IMR-90 (cell line): Measurements from ENCODE around the gene DACT2. TPM values are rescaled to one million over a fixed set of nuclear protein-coding genes. Genes with fewer than 3 reads are reported as not detected.

Experiments
- ATAC-seq: fragments of 200-7000 bp; cut with Tn5 transposase; 2 replicates; pipeline ENCODE4 v1.9.1; 2020; ENCODE audit warnings: low read depth, mild to moderate bottlenecking, moderate library complexity
- BruUV-seq: library from RNA; stranded (reverse); fragments of 400-500 nt; replicated peaks from 2 replicates; lab custom pipeline; 2021; lab: Mats Ljungman, UMichigan
- CTCF ChIA-PET: fragments of 300-600 bp; formaldehyde crosslinking; extraction: SDS; loops from one replicate; lab custom pipeline; 2021; ENCODE audit warnings: antibody characterized with exemption; lab: Yijun Ruan, JAX
- POLR2A ChIA-PET: fragments of 300-600 bp; sonication (Branson Sonifier 250); formaldehyde crosslinking; loops from one replicate; lab custom pipeline; 2022; ENCODE audit warnings: antibody characterized with exemption; ENCODE audit not compliant: unreplicated experiment; lab: Charles Lee
- DNase-seq: peaks from one replicate; pipeline ENCODE4 v3.0.0; 2013
- H2AFZ ChIP-seq: replicated peaks from 2 replicates; pipeline ENCODE3; 2013; ENCODE audit warnings: low read length, mild to moderate bottlenecking; ENCODE audit not compliant: poor library complexity
- H2AK5ac ChIP-seq: 2 replicates; pipeline ENCODE4 v1.6.1; 2013; ENCODE audit warnings: low read depth, low read length, inconsistent platforms
- H2AK9ac ChIP-seq: replicated peaks from 2 replicates; pipeline ENCODE3; 2013; ENCODE audit warnings: mild to moderate bottlenecking, low read depth, low read length, moderate library complexity; ENCODE audit not compliant: poor library complexity
- H2BK120ac ChIP-seq: 2 replicates; pipeline ENCODE4 v1.6.1; 2013; ENCODE audit warnings: low read depth, low read length, inconsistent platforms
- H2BK15ac ChIP-seq: 3 replicates; pipeline ENCODE4 v1.6.1; 2013; ENCODE audit warnings: low read depth, low read length, inconsistent platforms
- H2BK20ac ChIP-seq: 2 replicates; pipeline ENCODE4 v1.6.1; 2013; ENCODE audit warnings: low read depth, mild to moderate bottlenecking, inconsistent platforms, low read length, moderate library complexity
- H2BK5ac ChIP-seq: 2 replicates; pipeline ENCODE4 v1.6.1; 2013; ENCODE audit warnings: mild to moderate bottlenecking, low read depth, low read length, inconsistent platforms; ENCODE audit not compliant: poor library complexity, severe bottlenecking
- H3K14ac ChIP-seq: replicated peaks from 2 replicates; pipeline ENCODE4 v1.6.1; 2013; ENCODE audit warnings: low read depth, low read length, inconsistent platforms
- H3K18ac ChIP-seq: 2 replicates; pipeline ENCODE4 v1.6.1; 2013; ENCODE audit warnings: low read depth, low read length, control low read depth
- H3K23ac ChIP-seq: 2 replicates; pipeline ENCODE4 v1.6.1; 2013; ENCODE audit warnings: low read depth, low read length, inconsistent platforms
- H3K27ac ChIP-seq: 2 replicates; pipeline ENCODE4 v1.5.1; 2013; ENCODE audit warnings: mild to moderate bottlenecking, control low read depth, low read length; ENCODE audit not compliant: insufficient read depth
- H3K27me3 ChIP-seq: 2 replicates; pipeline ENCODE4 v1.6.1; 2013; ENCODE audit warnings: low read length; ENCODE audit not compliant: control insufficient read depth, insufficient read depth
- H3K36me3 ChIP-seq: 2 replicates; pipeline ENCODE4 v1.6.1; 2013; ENCODE audit warnings: low read length, mixed read lengths; ENCODE audit not compliant: control insufficient read depth, insufficient read depth
- H3K4ac ChIP-seq: 2 replicates; pipeline ENCODE4 v1.6.1; 2013; ENCODE audit warnings: low read depth, low read length, inconsistent platforms
- H3K4me1 ChIP-seq: 2 replicates; pipeline ENCODE4 v1.6.1; 2013; ENCODE audit warnings: low read length, mixed read lengths; ENCODE audit not compliant: control insufficient read depth, insufficient read depth
- H3K4me2 ChIP-seq: 2 replicates; pipeline ENCODE4 v1.6.1; 2013; ENCODE audit warnings: low read depth, mild to moderate bottlenecking, control low read depth, low read length, moderate library complexity
- H3K4me3 ChIP-seq: 2 replicates; pipeline ENCODE4 v1.5.1; 2013; ENCODE audit warnings: low read depth, mild to moderate bottlenecking, control low read depth, low read length, moderate library complexity; ENCODE audit not compliant: insufficient read depth
- H3K56ac ChIP-seq: 2 replicates; pipeline ENCODE4 v1.6.1; 2013; ENCODE audit warnings: low read length, inconsistent platforms; ENCODE audit not compliant: insufficient read depth; ENCODE audit errors: extremely low read depth
- H3K79me1 ChIP-seq, 2 experiments: 2 replicates each; pipeline ENCODE4 v1.6.1; 2013; ENCODE audit warnings: low read length in 2 of 2, inconsistent platforms in 1 of 2, low read depth in 1 of 2
- H3K9ac ChIP-seq: 2 replicates; pipeline ENCODE4 v1.6.1; 2013; ENCODE audit warnings: low read depth, low read length, control low read depth
- H3K9me1 ChIP-seq: 2 replicates; pipeline ENCODE4 v1.6.1; 2013; ENCODE audit warnings: low read length, inconsistent platforms; ENCODE audit not compliant: insufficient read depth
- H3K9me3 ChIP-seq: 2 replicates; pipeline ENCODE4 v1.6.1; 2013; ENCODE audit warnings: low read length; ENCODE audit not compliant: control insufficient read depth, insufficient read depth
- H4K20me1 ChIP-seq: 2 replicates; pipeline ENCODE4 v1.6.1; 2013; ENCODE audit warnings: low read length, inconsistent platforms; ENCODE audit not compliant: insufficient read depth
- H4K5ac ChIP-seq: 2 replicates; pipeline ENCODE4 v1.6.1; 2013; ENCODE audit warnings: mild to moderate bottlenecking, low read depth, low read length, control low read depth
- H4K8ac ChIP-seq, 2 experiments: 2 replicates each; pipeline ENCODE4 v1.6.1; 2013; ENCODE audit warnings: low read depth in 2 of 2, low read length in 2 of 2, control low read depth in 1 of 2, inconsistent platforms in 1 of 2
- H4K91ac ChIP-seq: 2 replicates; pipeline ENCODE4 v1.6.1; 2013; ENCODE audit warnings: low read depth, low read length, inconsistent platforms; ENCODE audit not compliant: insufficient read depth
- CEBPB ChIP-seq: IDR thresholded peaks from 2 replicates; pipeline ENCODE4 v1.6.1; 2012; ENCODE audit warnings: low read depth, low read length, improper control_type of control experiment
- FOS ChIP-seq: fragments of 150-350 bp; IDR thresholded peaks from 2 replicates; pipeline ENCODE4 v1.6.1; 2016; ENCODE audit warnings: low read depth, low read length
- MAFK ChIP-seq: IDR thresholded peaks from 2 replicates; pipeline ENCODE4 v1.6.1; 2012; ENCODE audit warnings: low read depth, low read length, improper control_type of control experiment
- MAZ ChIP-seq: IDR thresholded peaks from 2 replicates; pipeline ENCODE4 v1.6.1; 2012; ENCODE audit warnings: low read depth, mild to moderate bottlenecking, low read length, improper control_type of control experiment, moderate library complexity, borderline replicate concordance
- MXI1 ChIP-seq: IDR thresholded peaks from 2 replicates; pipeline ENCODE4 v1.6.1; 2012; ENCODE audit warnings: low read depth, mild to moderate bottlenecking, low read length, moderate library complexity, borderline replicate concordance
- NFE2L2 ChIP-seq: fragments of 150-350 bp; IDR thresholded peaks from 2 replicates; pipeline ENCODE4 v1.6.1; 2016; ENCODE audit warnings: low read depth, mild to moderate bottlenecking, low read length
- RAD21 ChIP-seq: IDR thresholded peaks from 2 replicates; pipeline ENCODE4 v1.6.1; 2012; ENCODE audit warnings: low read length, improper control_type of control experiment
- RCOR1 ChIP-seq: IDR thresholded peaks from 2 replicates; pipeline ENCODE4 v1.6.1; 2012; ENCODE audit warnings: mild to moderate bottlenecking, low read length, improper control_type of control experiment; ENCODE audit not compliant: insufficient replicate concordance
- SMC3 ChIP-seq: fragments of 150-350 bp; IDR thresholded peaks from 2 replicates; pipeline ENCODE4 v1.6.1; 2016; ENCODE audit warnings: low read depth, mild to moderate bottlenecking, antibody characterized with exemption, low read length, moderate library complexity
- WGBS, 2 experiments: methylation state at CpG; one replicate each; pipeline versions ENCODE4 v1.1.5 to v1.1.7; 2013; ENCODE audit warnings: missing lambda C conversion rate in 2 of 2; ENCODE audit not compliant: insufficient read length in 1 of 2; ENCODE audit errors: extremely low coverage in 2 of 2; 5-methylcytosine and 5-hydroxymethylcytosine counted together
- dilution Hi-C: fragments of 300-500 bp; cut with HindIII; formaldehyde crosslinking; loops from one replicate; pipeline ENCODE4 v1.14.3; 2018; ENCODE audit warnings: low sequenced_read_pairs; ENCODE audit not compliant: unreplicated experiment
- in situ Hi-C: fragments of 300-500 bp; cut with MboI; formaldehyde crosslinking; loops from 3 replicates; pipeline ENCODE4 v1.14.3; 2019; ENCODE audit warnings: low sequenced_read_pairs, inconsistent platforms, mixed read lengths
- intact Hi-C: fragments of 100-400 bp; cut with micrococcal nuclease; formaldehyde crosslinking; loops from 2 replicates; pipeline ENCODE4 v1.10.0; 2022
- polyA plus RNA-seq, 3 experiments: library from polyadenylated mRNA; depleted of rRNA; stranded (reverse); fragments of >200 nt; gene quantifications; 2 replicates each; pipeline ENCODE4 v1.2.3, GENCODE V29; 2012; ENCODE audit warnings: low replicate concordance in 1 of 3
- total RNA-seq: library from RNA; depleted of rRNA; stranded (reverse); fragments of >200 nt; gene quantifications from 2 replicates; pipeline ENCODE4 v1.2.3, GENCODE V29; 2012
- TF ChIP-seq, protein P1 (sequence below): conservative IDR thresholded peaks from 2 replicates; pipeline ENCODE4 v1.5.1; 2012; ENCODE audit warnings: mild to moderate bottlenecking, low read depth, low read length, improper control_type of control experiment

Gene DACT2
- total and polyA plus RNA-seq, 2 of the 4 experiments (the other 2 are of a cell fraction), result not detected

GRCh38 chr6:168305863-168306262, 13.7 kb downstream of the DACT2 start:
- no TSS peak for BruUV-seq
- Histone ChIP-seq H3K56ac (no peak overlapping the region), H2AFZ (no peak overlapping the region), H2AK5ac (no peak overlapping the region), H3K18ac (no peak overlapping the region), H3K23ac (no peak overlapping the region), H4K91ac (no peak overlapping the region), H2BK5ac (no peak overlapping the region), H3K4me1 (no peaks in the 10 kb centered on the region), H2AK9ac (no peak overlapping the region), H3K79me1 (no peaks in the 10 kb centered on the region), H3K4me2 (no peak overlapping the region), H4K5ac (no peak overlapping the region), H2BK20ac (no peak overlapping the region), H3K9ac (no peak overlapping the region), H3K4me3 (no peak overlapping the region), H3K36me3 (no peaks in the 10 kb centered on the region), H2BK120ac (no peak overlapping the region), H3K9me3 (peaks cover 64% of the 10 kb centered on the region), H3K9me1 (no peaks in the 10 kb centered on the region), H3K14ac (no peak overlapping the region), H3K27me3 (no peaks in the 10 kb centered on the region), H3K27ac (no peak overlapping the region), H4K20me1 (no peaks in the 10 kb centered on the region), H3K4ac (no peak overlapping the region), H2BK15ac (no peak overlapping the region), H4K8ac (no peak overlapping the region)
- WGBS, 2 experiments, result 47% methylated on average over 3 of the region's 9 CpGs; no CpG with 5 or more reads in 1 of the 2 experiments
- intact Hi-C loops, result no loop called here
- TF ChIP-seq SMC3 (no peak), FOS (no peak), MAZ (no peak), RAD21 (no peak), RCOR1 (no peak), NFE2L2 (no peak), MXI1 (no peak), CEBPB (no peak), MAFK (no peak)
- TF ChIP-seq, protein P1, sequence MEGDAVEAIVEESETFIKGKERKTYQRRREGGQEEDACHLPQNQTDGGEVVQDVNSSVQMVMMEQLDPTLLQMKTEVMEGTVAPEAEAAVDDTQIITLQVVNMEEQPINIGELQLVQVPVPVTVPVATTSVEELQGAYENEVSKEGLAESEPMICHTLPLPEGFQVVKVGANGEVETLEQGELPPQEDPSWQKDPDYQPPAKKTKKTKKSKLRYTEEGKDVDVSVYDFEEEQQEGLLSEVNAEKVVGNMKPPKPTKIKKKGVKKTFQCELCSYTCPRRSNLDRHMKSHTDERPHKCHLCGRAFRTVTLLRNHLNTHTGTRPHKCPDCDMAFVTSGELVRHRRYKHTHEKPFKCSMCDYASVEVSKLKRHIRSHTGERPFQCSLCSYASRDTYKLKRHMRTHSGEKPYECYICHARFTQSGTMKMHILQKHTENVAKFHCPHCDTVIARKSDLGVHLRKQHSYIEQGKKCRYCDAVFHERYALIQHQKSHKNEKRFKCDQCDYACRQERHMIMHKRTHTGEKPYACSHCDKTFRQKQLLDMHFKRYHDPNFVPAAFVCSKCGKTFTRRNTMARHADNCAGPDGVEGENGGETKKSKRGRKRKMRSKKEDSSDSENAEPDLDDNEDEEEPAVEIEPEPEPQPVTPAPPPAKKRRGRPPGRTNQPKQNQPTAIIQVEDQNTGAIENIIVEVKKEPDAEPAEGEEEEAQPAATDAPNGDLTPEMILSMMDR, result no peak
- POLR2A ChIA-PET, result no interaction called here
- no peak for ATAC-seq
- CTCF ChIA-PET, result no interaction called here
- dilution Hi-C loops, result no loop called here
- in situ Hi-C loops, result no loop called here
- DNase-seq, result no peak
